HepG2 (cell line): Measurements from ENCODE around the gene SIAH1. TPM values are rescaled to one million over a fixed set of nuclear protein-coding genes. Genes with fewer than 3 reads are reported as not detected.

Source experiments
- MTF1 ChIP-seq: sonication (generic); formaldehyde crosslinking; IDR thresholded peaks from 2 replicates; pipeline ENCODE4 v1.5.0; 2020; ENCODE audit warnings: missing genetic modification reagents
- SAFB2 ChIP-seq: sonication (generic); formaldehyde crosslinking; IDR thresholded peaks from 2 replicates; pipeline ENCODE4 v1.5.1; 2020; ENCODE audit warnings: missing genetic modification reagents, low read depth, mild to moderate bottlenecking, borderline replicate concordance
- polyA plus RNA-seq, 8 experiments: library from polyadenylated mRNA; depleted of rRNA in 3 of 8; stranded (reverse) in 7 of 8; unstranded in 1 of 8; fragments of >200 nt; fragmentation: Illumina TruSeq in 4 of 8; extraction: Trizol in 4 of 8; gene quantifications; 2 replicates each; pipeline versions ENCODE4 v1.2.1 to v1.2.3, GENCODE V29; 2011 to 2016; ENCODE audit warnings: low read depth in 4 of 8, missing spikeins in 1 of 8, mixed read lengths in 1 of 8; ENCODE audit not compliant: insufficient read depth in 1 of 8
- total RNA-seq, 5 experiments: library from RNA; depleted of rRNA; stranded (reverse); fragments of >200 nt; fragmentation: Illumina TruSeq; extraction: Trizol; gene quantifications; 2 replicates each; pipeline ENCODE4 v1.2.3, GENCODE V29; 2016; ENCODE audit warnings: low read depth in 1 of 5
- TF ChIP-seq, protein P1 (sequence below), 2 experiments: fragments of 450-650 bp in 1 of 2; sonication (generic) in 1 of 2; formaldehyde crosslinking in 1 of 2; IDR thresholded peaks; 2 replicates each; pipeline versions ENCODE4 v1.6.1 to v1.8.0; 2016 to 2022; ENCODE audit warnings: antibody characterized with exemption in 1 of 2, mild to moderate bottlenecking in 1 of 2, missing genetic modification reagents in 1 of 2
- TF ChIP-seq, protein P2 (sequence below): sonication (generic); formaldehyde crosslinking; IDR thresholded peaks from 2 replicates; pipeline ENCODE4 v1.5.0; 2020; ENCODE audit warnings: mild to moderate bottlenecking, missing genetic modification reagents, borderline replicate concordance

The SIAH1 gene
- total and polyA plus RNA-seq, 2 of the 13 experiments (the other 11 are each of a cell fraction or from before 2014, with no cell fraction given): 16.0 to 28.6 TPM

DNA sequence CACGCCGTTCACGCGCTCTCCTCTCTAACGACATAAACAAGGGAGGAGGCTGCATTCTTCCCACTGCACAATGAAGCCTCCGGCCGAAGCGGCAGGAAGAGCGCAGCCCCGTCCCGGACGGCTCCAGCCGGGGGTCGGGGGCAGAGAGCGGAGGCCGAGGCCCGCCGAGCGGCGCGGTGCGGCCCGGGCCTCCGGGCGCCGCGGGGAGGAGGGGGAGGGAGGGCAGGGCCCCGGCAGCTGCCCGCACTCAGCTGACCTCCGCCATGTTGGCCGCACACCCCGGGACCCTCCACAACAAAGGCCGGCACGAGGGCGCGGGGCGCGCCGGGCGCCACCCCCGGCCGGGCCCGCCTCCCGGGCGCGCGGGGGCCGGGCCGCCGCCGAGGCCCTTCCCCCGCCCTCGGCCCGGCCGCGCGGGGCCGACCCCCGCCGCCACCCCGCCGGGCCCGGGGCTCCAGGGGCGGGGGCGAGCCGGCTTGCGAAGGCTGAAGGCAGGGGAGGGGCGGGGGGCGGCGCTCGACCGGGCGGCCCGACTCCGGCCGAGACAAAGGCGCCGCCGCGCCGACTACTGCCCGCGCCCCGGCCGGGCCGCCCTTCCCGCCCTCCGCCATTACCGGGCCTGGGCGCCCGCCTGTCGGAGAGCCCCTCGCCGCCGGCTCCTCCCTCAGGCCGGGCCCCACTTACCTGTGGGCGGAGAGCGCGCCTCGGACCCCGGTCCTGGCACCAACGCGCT, 527 bp downstream of the SIAH1 start (continued):
- TF ChIP-seq, protein P1, sequence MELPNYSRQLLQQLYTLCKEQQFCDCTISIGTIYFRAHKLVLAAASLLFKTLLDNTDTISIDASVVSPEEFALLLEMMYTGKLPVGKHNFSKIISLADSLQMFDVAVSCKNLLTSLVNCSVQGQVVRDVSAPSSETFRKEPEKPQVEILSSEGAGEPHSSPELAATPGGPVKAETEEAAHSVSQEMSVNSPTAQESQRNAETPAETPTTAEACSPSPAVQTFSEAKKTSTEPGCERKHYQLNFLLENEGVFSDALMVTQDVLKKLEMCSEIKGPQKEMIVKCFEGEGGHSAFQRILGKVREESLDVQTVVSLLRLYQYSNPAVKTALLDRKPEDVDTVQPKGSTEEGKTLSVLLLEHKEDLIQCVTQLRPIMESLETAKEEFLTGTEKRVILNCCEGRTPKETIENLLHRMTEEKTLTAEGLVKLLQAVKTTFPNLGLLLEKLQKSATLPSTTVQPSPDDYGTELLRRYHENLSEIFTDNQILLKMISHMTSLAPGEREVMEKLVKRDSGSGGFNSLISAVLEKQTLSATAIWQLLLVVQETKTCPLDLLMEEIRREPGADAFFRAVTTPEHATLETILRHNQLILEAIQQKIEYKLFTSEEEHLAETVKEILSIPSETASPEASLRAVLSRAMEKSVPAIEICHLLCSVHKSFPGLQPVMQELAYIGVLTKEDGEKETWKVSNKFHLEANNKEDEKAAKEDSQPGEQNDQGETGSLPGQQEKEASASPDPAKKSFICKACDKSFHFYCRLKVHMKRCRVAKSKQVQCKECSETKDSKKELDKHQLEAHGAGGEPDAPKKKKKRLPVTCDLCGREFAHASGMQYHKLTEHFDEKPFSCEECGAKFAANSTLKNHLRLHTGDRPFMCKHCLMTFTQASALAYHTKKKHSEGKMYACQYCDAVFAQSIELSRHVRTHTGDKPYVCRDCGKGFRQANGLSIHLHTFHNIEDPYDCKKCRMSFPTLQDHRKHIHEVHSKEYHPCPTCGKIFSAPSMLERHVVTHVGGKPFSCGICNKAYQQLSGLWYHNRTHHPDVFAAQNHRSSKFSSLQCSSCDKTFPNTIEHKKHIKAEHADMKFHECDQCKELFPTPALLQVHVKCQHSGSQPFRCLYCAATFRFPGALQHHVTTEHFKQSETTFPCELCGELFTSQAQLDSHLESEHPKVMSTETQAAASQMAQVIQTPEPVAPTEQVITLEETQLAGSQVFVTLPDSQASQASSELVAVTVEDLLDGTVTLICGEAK (IDR thresholded peaks at IDR 0.05): no peak
- TF ChIP-seq, protein P1 (CRISPR knock-in tag; IDR thresholded peaks at IDR 0.05): 0 out of 2 replicates have a peak, but pooled peaks have one; percentile 6
- TF ChIP-seq MTF1 (CRISPR knock-in tag): no peak
- 0 out of 2 replicates have a peak, but pooled peaks have one; percentile 30 for TF ChIP-seq SAFB2 (CRISPR knock-in tag)
- TF ChIP-seq, protein P2, sequence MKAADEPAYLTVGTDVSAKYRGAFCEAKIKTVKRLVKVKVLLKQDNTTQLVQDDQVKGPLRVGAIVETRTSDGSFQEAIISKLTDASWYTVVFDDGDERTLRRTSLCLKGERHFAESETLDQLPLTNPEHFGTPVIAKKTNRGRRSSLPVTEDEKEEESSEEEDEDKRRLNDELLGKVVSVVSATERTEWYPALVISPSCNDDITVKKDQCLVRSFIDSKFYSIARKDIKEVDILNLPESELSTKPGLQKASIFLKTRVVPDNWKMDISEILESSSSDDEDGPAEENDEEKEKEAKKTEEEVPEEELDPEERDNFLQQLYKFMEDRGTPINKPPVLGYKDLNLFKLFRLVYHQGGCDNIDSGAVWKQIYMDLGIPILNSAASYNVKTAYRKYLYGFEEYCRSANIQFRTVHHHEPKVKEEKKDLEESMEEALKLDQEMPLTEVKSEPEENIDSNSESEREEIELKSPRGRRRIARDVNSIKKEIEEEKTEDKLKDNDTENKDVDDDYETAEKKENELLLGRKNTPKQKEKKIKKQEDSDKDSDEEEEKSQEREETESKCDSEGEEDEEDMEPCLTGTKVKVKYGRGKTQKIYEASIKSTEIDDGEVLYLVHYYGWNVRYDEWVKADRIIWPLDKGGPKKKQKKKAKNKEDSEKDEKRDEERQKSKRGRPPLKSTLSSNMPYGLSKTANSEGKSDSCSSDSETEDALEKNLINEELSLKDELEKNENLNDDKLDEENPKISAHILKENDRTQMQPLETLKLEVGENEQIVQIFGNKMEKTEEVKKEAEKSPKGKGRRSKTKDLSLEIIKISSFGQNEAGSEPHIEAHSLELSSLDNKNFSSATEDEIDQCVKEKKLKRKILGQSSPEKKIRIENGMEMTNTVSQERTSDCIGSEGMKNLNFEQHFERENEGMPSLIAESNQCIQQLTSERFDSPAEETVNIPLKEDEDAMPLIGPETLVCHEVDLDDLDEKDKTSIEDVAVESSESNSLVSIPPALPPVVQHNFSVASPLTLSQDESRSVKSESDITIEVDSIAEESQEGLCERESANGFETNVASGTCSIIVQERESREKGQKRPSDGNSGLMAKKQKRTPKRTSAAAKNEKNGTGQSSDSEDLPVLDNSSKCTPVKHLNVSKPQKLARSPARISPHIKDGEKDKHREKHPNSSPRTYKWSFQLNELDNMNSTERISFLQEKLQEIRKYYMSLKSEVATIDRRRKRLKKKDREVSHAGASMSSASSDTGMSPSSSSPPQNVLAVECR: peak; percentile 48; the same call in 1 of the 2 replicates
- TF ChIP-seq, all 625 proteins: peak for 48
